HEK293 (cell line): ENCODE data around the gene KLHDC10.

Experiments used
- CTCF ChIA-PET: fragments of 350-600 bp; formaldehyde crosslinking; extraction: SDS; loops from one replicate; lab custom pipeline; 2021; ENCODE audit warnings: antibody characterized with exemption; lab: Yijun Ruan, JAX
- POLR2A ChIA-PET: fragments of 300-600 bp; formaldehyde crosslinking; extraction: SDS; loops from one replicate; lab custom pipeline; 2020; ENCODE audit warnings: antibody characterized with exemption, inconsistent platforms; lab: Yijun Ruan, JAX
- H3K27ac ChIP-seq: fragments of 200-500 bp; sonication (Bioruptor generic); 2 replicates; pipeline ENCODE4 v1.5.1; 2014; ENCODE audit warnings: low read depth, low read length, control low read depth, inconsistent platforms; ENCODE audit errors: extremely low read depth
- H3K36me3 ChIP-seq, 2 experiments: fragments of 200-500 bp in 1 of 2; sonication (Bioruptor generic) in 1 of 2; 1 replicate in 1 of 2; 2 replicates in 1 of 2; pipeline ENCODE4 v1.5.1; 2014 to 2017; ENCODE audit warnings: inconsistent platforms in 2 of 2, low read length in 2 of 2; ENCODE audit not compliant: control insufficient read depth in 2 of 2, insufficient read depth in 1 of 2
- H3K4me1 ChIP-seq: fragments of 200-500 bp; sonication (Bioruptor generic); 2 replicates; pipeline ENCODE4 v1.5.1; 2014; ENCODE audit warnings: mild to moderate bottlenecking, low read length, inconsistent platforms; ENCODE audit not compliant: control insufficient read depth, insufficient read depth
- H3K4me3 ChIP-seq: 2 replicates; pipeline ENCODE4 v1.5.1; 2011; ENCODE audit warnings: low read depth, mild to moderate bottlenecking, control low read depth, low read length, moderate library complexity
- H3K9me3 ChIP-seq: fragments of 200-500 bp; sonication (Bioruptor generic); 2 replicates; pipeline ENCODE4 v1.5.1; 2014; ENCODE audit warnings: low read depth, low read length, inconsistent platforms; ENCODE audit not compliant: control insufficient read depth, insufficient read depth
- BCL11A ChIP-seq: fragments of 450-650 bp; formaldehyde crosslinking; IDR thresholded peaks from 2 replicates; pipeline ENCODE4 v1.5.1; 2016; ENCODE audit warnings: low read depth, missing biosample characterization, missing genetic modification characterization
- GFI1B ChIP-seq: fragments of 450-650 bp; formaldehyde crosslinking; IDR thresholded peaks from 2 replicates; pipeline ENCODE4 v1.5.1; 2016; ENCODE audit warnings: missing biosample characterization, missing genetic modification characterization
- GLI2 ChIP-seq: fragments of 450-650 bp; formaldehyde crosslinking; IDR thresholded peaks from 2 replicates; pipeline ENCODE4; 2017; ENCODE audit warnings: missing biosample characterization, missing genetic modification characterization, low read depth, borderline replicate concordance
- KLF17 ChIP-seq: fragments of 450-650 bp; formaldehyde crosslinking; IDR thresholded peaks from 2 replicates; pipeline ENCODE4 v1.5.1; 2016; ENCODE audit warnings: missing biosample characterization, missing genetic modification characterization
- KLF9 ChIP-seq: fragments of 450-650 bp; formaldehyde crosslinking; IDR thresholded peaks from 2 replicates; pipeline ENCODE4 v1.5.1; 2016; ENCODE audit warnings: missing biosample characterization, missing genetic modification characterization, low read depth
- REPIN1 ChIP-seq: fragments of 450-650 bp; formaldehyde crosslinking; IDR thresholded peaks from 2 replicates; pipeline ENCODE4 v1.5.1; 2017; ENCODE audit warnings: missing biosample characterization, missing genetic modification characterization, low read depth
- TCF7L2 ChIP-seq: IDR thresholded peaks from 2 replicates; pipeline ENCODE4 v1.6.1; 2011; ENCODE audit warnings: low read depth, mild to moderate bottlenecking, inconsistent platforms, low read length, moderate library complexity, borderline replicate concordance
- YY1 ChIP-seq: fragments of 450-650 bp; formaldehyde crosslinking; IDR thresholded peaks from 2 replicates; pipeline ENCODE4 v1.5.1; 2018; ENCODE audit warnings: missing biosample characterization, missing genetic modification characterization
- ZBTB17 ChIP-seq: fragments of 450-650 bp; formaldehyde crosslinking; IDR thresholded peaks from 2 replicates; pipeline ENCODE4 v1.5.1; 2016; ENCODE audit warnings: missing biosample characterization, missing genetic modification characterization
- ZFHX2 ChIP-seq: fragments of 450-650 bp; formaldehyde crosslinking; conservative IDR thresholded peaks from 2 replicates; pipeline ENCODE4 v1.5.1; 2016; ENCODE audit warnings: missing biosample characterization, missing genetic modification characterization
- ZNF146 ChIP-seq: fragments of 450-650 bp; formaldehyde crosslinking; IDR thresholded peaks from 2 replicates; pipeline ENCODE4 v1.5.1; 2016; ENCODE audit warnings: missing biosample characterization, missing genetic modification characterization
- ZNF16 ChIP-seq: fragments of 450-650 bp; formaldehyde crosslinking; IDR thresholded peaks from 2 replicates; pipeline ENCODE4 v1.5.1; 2016; ENCODE audit warnings: low read depth, missing biosample characterization, missing genetic modification characterization
- ZNF518A ChIP-seq: fragments of 450-650 bp; formaldehyde crosslinking; conservative IDR thresholded peaks from 2 replicates; pipeline ENCODE4 v1.5.1; 2016; ENCODE audit warnings: low read depth, missing biosample characterization, missing genetic modification characterization
- ZNF529 ChIP-seq: fragments of 450-650 bp; formaldehyde crosslinking; IDR thresholded peaks from 2 replicates; pipeline ENCODE4 v1.5.1; 2017; ENCODE audit warnings: missing genetic modification characterization, missing biosample characterization; ENCODE audit not compliant: insufficient replicate concordance
- ZNF548 ChIP-seq: fragments of 450-650 bp; formaldehyde crosslinking; IDR thresholded peaks from 2 replicates; pipeline ENCODE4 v1.5.1; 2016; ENCODE audit warnings: missing biosample characterization, missing genetic modification characterization
- ZNF623 ChIP-seq: fragments of 450-650 bp; formaldehyde crosslinking; IDR thresholded peaks from 2 replicates; pipeline ENCODE4 v1.5.1; 2016; ENCODE audit warnings: missing biosample characterization, missing genetic modification characterization
- ZNF624 ChIP-seq: fragments of 450-650 bp; formaldehyde crosslinking; IDR thresholded peaks from 2 replicates; pipeline ENCODE4 v1.5.1; 2017; ENCODE audit warnings: missing biosample characterization, missing genetic modification characterization
- ZNF629 ChIP-seq: fragments of 450-650 bp; formaldehyde crosslinking; IDR thresholded peaks from 2 replicates; pipeline ENCODE4 v1.5.1; 2017; ENCODE audit warnings: missing biosample characterization, missing genetic modification characterization
- ZNF664 ChIP-seq: fragments of 450-650 bp; formaldehyde crosslinking; IDR thresholded peaks from 2 replicates; pipeline ENCODE4 v1.5.1; 2016; ENCODE audit warnings: missing biosample characterization, missing genetic modification characterization
- TF ChIP-seq, protein P1 (sequence below): fragments of 450-650 bp; formaldehyde crosslinking; IDR thresholded peaks from 2 replicates; pipeline ENCODE4 v1.5.1; 2017; ENCODE audit warnings: missing biosample characterization, missing genetic modification characterization
- TF ChIP-seq, protein P2 (sequence below): fragments of 450-650 bp; formaldehyde crosslinking; IDR thresholded peaks from 2 replicates; pipeline ENCODE4 v1.5.1; 2016; ENCODE audit warnings: missing biosample characterization, missing genetic modification characterization
- TF ChIP-seq, protein P3 (sequence below): fragments of 450-650 bp; formaldehyde crosslinking; IDR thresholded peaks from 2 replicates; pipeline ENCODE4 v1.5.1; 2016; ENCODE audit warnings: missing biosample characterization, missing genetic modification characterization

KLHDC10 gene

DNA sequence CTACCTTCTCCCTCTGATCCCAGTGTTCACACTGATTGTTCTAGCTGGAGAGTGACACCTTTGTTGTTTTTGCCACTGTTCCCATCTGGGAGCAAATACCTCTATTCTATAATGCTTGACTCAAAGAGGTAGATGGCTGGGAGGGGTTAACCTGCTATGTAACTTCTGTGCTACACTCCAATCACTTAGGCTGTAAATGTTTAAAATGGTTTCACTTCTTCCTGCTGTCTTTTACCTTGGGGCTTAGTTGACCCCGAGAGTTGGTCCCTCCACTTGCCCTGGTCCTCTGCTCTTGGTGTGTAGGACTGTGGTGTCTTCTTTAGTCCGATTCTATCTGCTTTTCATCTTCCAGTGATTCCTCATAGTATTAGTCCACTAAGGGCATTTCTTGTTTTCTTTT lies 22.3 kb downstream of the KLHDC10 start:
- ChIA-PET POLR2A (no interaction called here), CTCF (no interaction called here)
- H3K27ac ChIP-seq = no peak overlapping the region
- H3K4me1 ChIP-seq = peaks cover 3% of the 10 kb centered on the region; the same call in 1 of the 2 replicates
- H3K4me3 ChIP-seq = no peak overlapping the region
- H3K36me3 ChIP-seq = no peaks in the 10 kb centered on the region
- TF ChIP-seq ZNF146 (tag by site-specific recombination) (no peak), ZFHX2 (tag by site-specific recombination) (no peak), GFI1B (tag by site-specific recombination) (no peak)
- TF ChIP-seq, protein P1, sequence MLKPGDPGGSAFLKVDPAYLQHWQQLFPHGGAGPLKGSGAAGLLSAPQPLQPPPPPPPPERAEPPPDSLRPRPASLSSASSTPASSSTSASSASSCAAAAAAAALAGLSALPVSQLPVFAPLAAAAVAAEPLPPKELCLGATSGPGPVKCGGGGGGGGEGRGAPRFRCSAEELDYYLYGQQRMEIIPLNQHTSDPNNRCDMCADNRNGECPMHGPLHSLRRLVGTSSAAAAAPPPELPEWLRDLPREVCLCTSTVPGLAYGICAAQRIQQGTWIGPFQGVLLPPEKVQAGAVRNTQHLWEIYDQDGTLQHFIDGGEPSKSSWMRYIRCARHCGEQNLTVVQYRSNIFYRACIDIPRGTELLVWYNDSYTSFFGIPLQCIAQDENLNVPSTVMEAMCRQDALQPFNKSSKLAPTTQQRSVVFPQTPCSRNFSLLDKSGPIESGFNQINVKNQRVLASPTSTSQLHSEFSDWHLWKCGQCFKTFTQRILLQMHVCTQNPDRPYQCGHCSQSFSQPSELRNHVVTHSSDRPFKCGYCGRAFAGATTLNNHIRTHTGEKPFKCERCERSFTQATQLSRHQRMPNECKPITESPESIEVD (tag by site-specific recombination) = no peak
- TF ChIP-seq, protein P2, sequence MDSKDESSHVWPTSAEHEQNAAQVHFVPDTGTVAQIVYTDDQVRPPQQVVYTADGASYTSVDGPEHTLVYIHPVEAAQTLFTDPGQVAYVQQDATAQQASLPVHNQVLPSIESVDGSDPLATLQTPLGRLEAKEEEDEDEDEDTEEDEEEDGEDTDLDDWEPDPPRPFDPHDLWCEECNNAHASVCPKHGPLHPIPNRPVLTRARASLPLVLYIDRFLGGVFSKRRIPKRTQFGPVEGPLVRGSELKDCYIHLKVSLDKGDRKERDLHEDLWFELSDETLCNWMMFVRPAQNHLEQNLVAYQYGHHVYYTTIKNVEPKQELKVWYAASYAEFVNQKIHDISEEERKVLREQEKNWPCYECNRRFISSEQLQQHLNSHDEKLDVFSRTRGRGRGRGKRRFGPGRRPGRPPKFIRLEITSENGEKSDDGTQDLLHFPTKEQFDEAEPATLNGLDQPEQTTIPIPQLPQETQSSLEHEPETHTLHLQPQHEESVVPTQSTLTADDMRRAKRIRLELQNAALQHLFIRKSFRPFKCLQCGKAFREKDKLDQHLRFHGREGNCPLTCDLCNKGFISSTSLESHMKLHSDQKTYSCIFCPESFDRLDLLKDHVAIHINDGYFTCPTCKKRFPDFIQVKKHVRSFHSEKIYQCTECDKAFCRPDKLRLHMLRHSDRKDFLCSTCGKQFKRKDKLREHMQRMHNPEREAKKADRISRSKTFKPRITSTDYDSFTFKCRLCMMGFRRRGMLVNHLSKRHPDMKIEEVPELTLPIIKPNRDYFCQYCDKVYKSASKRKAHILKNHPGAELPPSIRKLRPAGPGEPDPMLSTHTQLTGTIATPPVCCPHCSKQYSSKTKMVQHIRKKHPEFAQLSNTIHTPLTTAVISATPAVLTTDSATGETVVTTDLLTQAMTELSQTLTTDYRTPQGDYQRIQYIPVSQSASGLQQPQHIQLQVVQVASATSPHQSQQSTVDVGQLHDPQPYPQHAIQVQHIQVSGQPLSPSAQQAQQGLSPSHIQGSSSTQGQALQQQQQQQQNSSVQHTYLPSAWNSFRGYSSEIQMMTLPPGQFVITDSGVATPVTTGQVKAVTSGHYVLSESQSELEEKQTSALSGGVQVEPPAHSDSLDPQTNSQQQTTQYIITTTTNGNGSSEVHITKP (tag by site-specific recombination) = no peak
- no peaks in the 10 kb centered on the region for H3K9me3 ChIP-seq

DNA sequence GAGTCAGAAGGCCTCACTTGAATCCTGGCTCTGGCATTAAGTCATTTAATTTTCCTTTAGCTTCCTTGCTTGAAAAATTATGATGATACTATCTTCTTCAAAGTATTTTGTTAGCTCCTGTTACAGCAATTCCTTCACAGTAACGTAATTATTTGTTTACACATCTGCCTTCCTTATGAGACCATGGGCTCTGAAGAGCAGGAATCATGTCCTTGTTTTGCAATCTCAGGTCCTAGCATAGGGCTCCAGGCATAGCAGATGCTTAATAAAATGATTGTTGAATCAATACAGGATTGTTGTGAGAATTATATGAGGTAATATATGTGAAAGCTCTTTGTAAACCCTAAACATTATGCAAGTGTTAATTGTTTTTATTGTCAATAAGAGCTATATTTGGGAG lies 25.5 kb downstream of the KLHDC10 start:
- ChIA-PET CTCF (interaction anchor here (0.7 to 1.5 kb wide), 7 partner anchors 9 to 1016 kb away, joined by 3 to 8 read pairs (median 3); no protein-coding TSS in a partner anchor), POLR2A (no interaction called here)
- H3K27ac ChIP-seq = no peak overlapping the region
- H3K4me3 ChIP-seq = no peak overlapping the region
- peaks cover 3% of the 10 kb centered on the region; the same call in 1 of the 2 replicates for H3K4me1 ChIP-seq
- H3K9me3 ChIP-seq = no peaks in the 10 kb centered on the region
- H3K36me3 ChIP-seq = no peaks in the 10 kb centered on the region
- TF ChIP-seq ZNF623 (tag by site-specific recombination) (no peak), ZNF624 (tag by site-specific recombination) (no peak), ZBTB17 (tag by site-specific recombination) (peak; percentile 40; the same call in 1 of the 2 replicates), ZNF548 (tag by site-specific recombination) (no peak), BCL11A (tag by site-specific recombination) (no peak), REPIN1 (tag by site-specific recombination) (no peak), ZNF629 (tag by site-specific recombination) (0 out of 2 replicates have a peak, but pooled peaks have one; percentile 15), ZNF529 (tag by site-specific recombination) (no peak), TCF7L2 (no peak), GLI2 (tag by site-specific recombination) (no peak), ZNF16 (no peak), YY1 (no peak), ZNF518A (tag by site-specific recombination) (no peak), KLF17 (tag by site-specific recombination) (no peak), ZNF664 (tag by site-specific recombination) (peak; percentile 89), KLF9 (tag by site-specific recombination) (no peak)
- TF ChIP-seq, protein P3, sequence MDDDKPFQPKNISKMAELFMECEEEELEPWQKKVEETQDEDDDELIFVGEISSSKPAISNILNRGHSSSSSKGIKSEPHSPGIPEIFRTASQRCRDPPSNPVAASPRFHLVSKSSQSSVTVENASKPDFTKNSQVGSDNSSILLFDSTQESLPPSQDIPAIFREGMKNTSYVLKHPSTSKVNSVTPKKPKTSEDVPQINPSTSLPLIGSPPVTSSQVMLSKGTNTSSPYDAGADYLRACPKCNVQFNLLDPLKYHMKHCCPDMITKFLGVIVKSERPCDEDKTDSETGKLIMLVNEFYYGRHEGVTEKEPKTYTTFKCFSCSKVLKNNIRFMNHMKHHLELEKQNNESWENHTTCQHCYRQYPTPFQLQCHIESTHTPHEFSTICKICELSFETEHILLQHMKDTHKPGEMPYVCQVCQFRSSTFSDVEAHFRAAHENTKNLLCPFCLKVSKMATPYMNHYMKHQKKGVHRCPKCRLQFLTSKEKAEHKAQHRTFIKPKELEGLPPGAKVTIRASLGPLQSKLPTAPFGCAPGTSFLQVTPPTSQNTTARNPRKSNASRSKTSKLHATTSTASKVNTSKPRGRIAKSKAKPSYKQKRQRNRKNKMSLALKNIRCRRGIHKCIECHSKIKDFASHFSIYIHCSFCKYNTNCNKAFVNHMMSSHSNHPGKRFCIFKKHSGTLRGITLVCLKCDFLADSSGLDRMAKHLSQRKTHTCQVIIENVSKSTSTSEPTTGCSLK = no peak
